HL-60/S4 treated with phorbol 12-myristate 13-acetate at 8.2 ng/mL for 4 days and 3 days (cell line): ENCODE results near the gene WDR53.
"Not testable (repeated sequence)": the region's sequence is repeated elsewhere in the genome, so short reads cannot be mapped to it uniquely, and the experiment has no call there.

Source experiments
- in situ Hi-C: fragments of 300-500 bp; cut with MboI; formaldehyde crosslinking; loops from 2 replicates; pipeline ENCODE4 v1.15.0; 2022; ENCODE audit warnings: low sequenced_read_pairs

WDR53 gene

GRCh38 chr3:196568246-196569002 lies at the start of gene WDR53, which contains the start of gene FBXO45:
Gene WDR53 (minus strand): TSS chr3:196568554. CDS start chr3:196561475, 7,079 bp downstream.
Gene FBXO45 (plus strand): TSS chr3:196568660. CDS start chr3:196568985, 325 bp downstream.
- in situ Hi-C loops: no loop called here

GRCh38 chr3:196617256-196617655 lies 48.9 kb upstream of the WDR53 start:
- in situ Hi-C loops: no loop called here

- in situ Hi-C loops: not testable (repeated sequence)
Measured at GRCh38 chr3:196615234-196615633, 46.9 kb upstream of the WDR53 start.

- in situ Hi-C loops: no loop called here
Measured at GRCh38 chr3:196611761-196612483, 43.6 kb upstream of the WDR53 start.

GRCh38 chr3:196609805-196610515 lies 41.6 kb upstream of the WDR53 start:
- in situ Hi-C loops: loop anchor here (10.0 kb wide), 1 partner anchor 75 kb away; no protein-coding TSS in a partner anchor

- in situ Hi-C loops: loop anchor here (10.0 kb wide), 1 partner anchor 75 kb away; no protein-coding TSS in a partner anchor
Measured at GRCh38 chr3:196609343-196609775, 41.0 kb upstream of the WDR53 start.

GRCh38 chr3:196608693-196609092 lies 40.3 kb upstream of the WDR53 start:
- in situ Hi-C loops: loop anchor here (10.0 kb wide), 1 partner anchor 76 kb away; no protein-coding TSS in a partner anchor

- in situ Hi-C loops: loop anchor here (10.0 kb wide), 1 partner anchor 80 kb away; no protein-coding TSS in a partner anchor
Measured at GRCh38 chr3:196604548-196604947, 36.2 kb upstream of the WDR53 start.

- in situ Hi-C loops: loop anchor here (10.0 kb wide), 1 partner anchor 81 kb away; no protein-coding TSS in a partner anchor
Measured at GRCh38 chr3:196603683-196604082, 35.3 kb upstream of the WDR53 start.

GRCh38 chr3:196602673-196603072 lies 34.3 kb upstream of the WDR53 start:
- in situ Hi-C loops: loop anchor here (10.0 kb wide), 1 partner anchor 82 kb away; no protein-coding TSS in a partner anchor

- in situ Hi-C loops: loop anchor here (10.0 kb wide), 1 partner anchor 84 kb away; no protein-coding TSS in a partner anchor
Measured at GRCh38 chr3:196600359-196600758, 32.0 kb upstream of the WDR53 start.

- in situ Hi-C loops: loop anchor here (10.0 kb wide), 1 partner anchor 85 kb away; no protein-coding TSS in a partner anchor
Measured at GRCh38 chr3:196599734-196600128, 31.4 kb upstream of the WDR53 start.

GRCh38 chr3:196597971-196598733 lies 29.8 kb upstream of the WDR53 start:
- in situ Hi-C loops: not testable (repeated sequence)

- in situ Hi-C loops: no loop called here
Measured at GRCh38 chr3:196596355-196596754, 28.0 kb upstream of the WDR53 start.

- in situ Hi-C loops: no loop called here
Measured at GRCh38 chr3:196590279-196590678, 21.9 kb upstream of the WDR53 start.

- in situ Hi-C loops: no loop called here
Measured at GRCh38 chr3:196585044-196585757, 16.8 kb upstream of the WDR53 start.

GRCh38 chr3:196572389-196572788 lies 4.0 kb upstream of the WDR53 start:
- in situ Hi-C loops: no loop called here

GRCh38 chr3:196570332-196570731 lies 2.0 kb upstream of the WDR53 start:
- in situ Hi-C loops: not testable (repeated sequence)

GRCh38 chr3:196569003-196569516 lies 706 bp upstream of the WDR53 start:
- in situ Hi-C loops: no loop called here
